GM12873 (cell line): ENCODE measurements around the gene SLC35F3.

ENCODE experiments used
- TF ChIP-seq, protein P1 (sequence below): IDR thresholded peaks from 2 replicates; pipeline ENCODE4 v1.5.1; 2012; ENCODE audit warnings: low read depth, mild to moderate bottlenecking, moderate library complexity, low read length, control low read depth; ENCODE audit not compliant: insufficient read depth; ENCODE audit errors: missing control alignments

SLC35F3 gene

DNA sequence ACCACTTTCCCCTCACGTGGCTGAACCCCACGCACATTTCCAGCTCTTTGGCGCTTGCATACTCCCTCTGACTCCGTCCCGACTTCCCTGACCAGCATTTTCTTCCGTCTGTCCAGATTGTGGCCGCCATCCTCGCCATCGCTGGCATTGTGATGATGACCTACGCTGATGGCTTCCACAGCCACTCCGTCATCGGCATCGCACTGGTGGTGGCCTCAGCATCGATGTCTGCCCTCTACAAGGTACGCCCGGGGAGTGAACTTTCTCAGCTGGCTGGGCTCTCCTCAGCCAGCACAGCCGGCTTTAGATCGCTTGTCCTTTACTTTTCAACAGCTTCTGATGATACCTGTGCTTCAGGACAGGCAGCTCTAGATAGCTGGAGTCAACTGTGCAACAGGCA, 412.0 kb downstream of the SLC35F3 start:
- TF ChIP-seq, protein P1, sequence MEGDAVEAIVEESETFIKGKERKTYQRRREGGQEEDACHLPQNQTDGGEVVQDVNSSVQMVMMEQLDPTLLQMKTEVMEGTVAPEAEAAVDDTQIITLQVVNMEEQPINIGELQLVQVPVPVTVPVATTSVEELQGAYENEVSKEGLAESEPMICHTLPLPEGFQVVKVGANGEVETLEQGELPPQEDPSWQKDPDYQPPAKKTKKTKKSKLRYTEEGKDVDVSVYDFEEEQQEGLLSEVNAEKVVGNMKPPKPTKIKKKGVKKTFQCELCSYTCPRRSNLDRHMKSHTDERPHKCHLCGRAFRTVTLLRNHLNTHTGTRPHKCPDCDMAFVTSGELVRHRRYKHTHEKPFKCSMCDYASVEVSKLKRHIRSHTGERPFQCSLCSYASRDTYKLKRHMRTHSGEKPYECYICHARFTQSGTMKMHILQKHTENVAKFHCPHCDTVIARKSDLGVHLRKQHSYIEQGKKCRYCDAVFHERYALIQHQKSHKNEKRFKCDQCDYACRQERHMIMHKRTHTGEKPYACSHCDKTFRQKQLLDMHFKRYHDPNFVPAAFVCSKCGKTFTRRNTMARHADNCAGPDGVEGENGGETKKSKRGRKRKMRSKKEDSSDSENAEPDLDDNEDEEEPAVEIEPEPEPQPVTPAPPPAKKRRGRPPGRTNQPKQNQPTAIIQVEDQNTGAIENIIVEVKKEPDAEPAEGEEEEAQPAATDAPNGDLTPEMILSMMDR = no peak

DNA sequence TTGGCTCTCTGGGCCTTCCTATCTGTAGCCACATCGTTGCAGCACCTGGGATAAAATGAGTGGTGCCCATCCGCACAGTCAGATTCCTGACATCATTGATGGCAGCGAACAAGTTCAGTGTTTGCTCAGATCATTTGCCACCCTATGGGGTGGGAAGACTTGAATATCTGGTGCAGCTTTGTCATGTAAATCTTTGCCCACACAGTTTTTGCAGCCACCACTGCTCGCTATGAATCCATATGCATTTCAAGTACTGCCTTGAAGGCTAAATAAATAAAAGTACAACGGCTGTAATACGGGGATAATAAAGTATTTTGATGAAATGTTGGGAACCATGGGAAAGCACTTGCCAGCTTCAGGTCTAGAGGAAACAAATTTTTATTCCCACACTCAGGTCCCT, 412.5 kb downstream of the SLC35F3 start:
- TF ChIP-seq, protein P1 = no peak

DNA sequence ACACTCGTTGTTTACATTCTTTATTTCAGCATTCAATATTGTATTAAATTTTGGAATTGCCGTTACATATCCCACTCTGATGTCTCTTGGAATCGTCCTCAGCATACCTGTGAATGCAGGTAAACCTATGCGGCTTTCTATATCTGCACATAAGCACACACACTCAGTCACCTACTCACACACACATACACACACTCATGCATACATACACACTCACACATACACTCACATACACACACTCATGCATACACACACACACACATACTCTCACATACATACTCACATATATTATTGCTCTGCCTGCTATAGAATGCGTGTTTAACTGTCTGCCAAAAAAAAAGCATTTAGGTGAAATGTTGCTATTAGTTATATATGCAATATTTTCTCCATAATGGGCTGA, 415.6 kb downstream of the SLC35F3 start:
- TF ChIP-seq, protein P1 = no peak

DNA sequence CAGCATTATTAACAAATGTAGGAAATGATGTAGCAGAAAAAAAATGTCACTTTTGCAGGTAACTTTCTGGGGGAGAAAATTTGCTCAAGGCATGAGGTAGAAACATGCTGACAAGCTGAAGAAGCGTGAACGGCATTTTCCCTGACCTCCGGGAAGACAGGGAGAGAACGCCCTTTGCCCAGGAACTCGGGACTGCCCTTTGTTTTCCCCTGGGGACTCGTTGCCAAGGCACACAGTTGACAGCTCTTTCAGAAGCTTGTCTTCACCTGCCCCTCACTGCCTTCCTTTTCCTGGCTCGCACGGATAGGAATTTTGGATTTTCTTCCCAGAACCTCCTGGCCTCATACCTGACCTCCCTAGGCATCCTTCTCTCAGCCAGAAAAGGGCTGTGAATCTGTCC, 416.1 kb downstream of the SLC35F3 start:
- TF ChIP-seq, protein P1 = no peak

DNA sequence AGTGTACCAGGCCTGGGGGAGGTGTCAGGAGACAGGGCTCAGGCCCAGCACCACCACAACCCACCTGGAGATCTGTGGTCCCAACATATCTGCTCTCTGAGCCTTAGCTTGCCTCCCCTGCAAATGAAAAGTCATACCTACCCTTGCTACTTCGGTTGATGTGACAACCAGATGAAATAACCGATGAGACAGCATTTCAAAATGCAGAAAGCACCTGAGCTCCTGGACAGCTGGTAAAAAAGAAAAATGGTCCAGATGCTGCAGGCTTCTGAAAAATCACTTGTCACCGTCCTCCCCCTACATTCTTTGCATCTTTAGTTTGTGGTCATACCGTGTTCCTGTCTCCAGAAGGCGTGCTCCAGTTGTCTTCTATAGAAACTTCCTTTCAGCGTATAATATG, 416.8 kb downstream of the SLC35F3 start:
- TF ChIP-seq, protein P1 = no peak

DNA sequence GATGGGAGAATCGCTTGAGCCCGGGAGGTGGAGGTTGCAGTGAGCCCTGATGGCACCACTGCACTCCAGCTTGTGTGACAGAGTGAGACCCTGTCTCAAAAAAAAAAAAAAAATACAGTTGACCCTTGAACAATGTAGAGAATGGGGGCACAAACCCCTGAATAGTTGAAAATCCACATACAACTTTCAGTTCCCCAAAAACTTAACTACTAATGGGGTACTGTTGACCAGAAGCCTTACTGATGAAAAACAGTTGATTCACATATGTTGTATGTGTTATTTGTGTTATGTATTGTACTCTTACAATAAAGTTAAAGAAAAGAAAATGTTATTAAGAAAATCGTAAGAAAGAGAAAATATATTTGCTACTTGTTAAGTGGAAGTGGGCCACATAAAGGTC, 417.6 kb downstream of the SLC35F3 start:
- TF ChIP-seq, protein P1 = no peak

DNA sequence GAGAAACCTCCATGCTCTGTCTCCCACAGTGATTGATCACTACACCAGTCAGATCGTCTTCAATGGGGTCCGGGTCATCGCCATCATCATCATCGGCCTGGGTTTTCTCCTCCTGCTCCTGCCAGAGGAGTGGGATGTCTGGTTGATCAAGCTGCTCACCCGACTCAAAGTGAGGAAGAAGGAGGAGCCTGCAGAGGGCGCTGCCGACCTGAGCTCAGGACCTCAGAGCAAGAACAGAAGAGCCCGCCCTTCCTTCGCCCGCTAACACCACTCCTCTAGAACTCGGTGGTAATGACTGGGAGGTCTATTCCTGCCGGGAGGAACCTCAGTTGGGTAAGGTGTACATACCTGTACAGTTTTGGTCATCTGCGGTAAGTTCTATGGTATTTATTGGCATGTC, 418.5 kb downstream of the SLC35F3 start:
- TF ChIP-seq, protein P1 = peak; percentile 63
